ENCODE results near the gene CABP4.

DNA sequence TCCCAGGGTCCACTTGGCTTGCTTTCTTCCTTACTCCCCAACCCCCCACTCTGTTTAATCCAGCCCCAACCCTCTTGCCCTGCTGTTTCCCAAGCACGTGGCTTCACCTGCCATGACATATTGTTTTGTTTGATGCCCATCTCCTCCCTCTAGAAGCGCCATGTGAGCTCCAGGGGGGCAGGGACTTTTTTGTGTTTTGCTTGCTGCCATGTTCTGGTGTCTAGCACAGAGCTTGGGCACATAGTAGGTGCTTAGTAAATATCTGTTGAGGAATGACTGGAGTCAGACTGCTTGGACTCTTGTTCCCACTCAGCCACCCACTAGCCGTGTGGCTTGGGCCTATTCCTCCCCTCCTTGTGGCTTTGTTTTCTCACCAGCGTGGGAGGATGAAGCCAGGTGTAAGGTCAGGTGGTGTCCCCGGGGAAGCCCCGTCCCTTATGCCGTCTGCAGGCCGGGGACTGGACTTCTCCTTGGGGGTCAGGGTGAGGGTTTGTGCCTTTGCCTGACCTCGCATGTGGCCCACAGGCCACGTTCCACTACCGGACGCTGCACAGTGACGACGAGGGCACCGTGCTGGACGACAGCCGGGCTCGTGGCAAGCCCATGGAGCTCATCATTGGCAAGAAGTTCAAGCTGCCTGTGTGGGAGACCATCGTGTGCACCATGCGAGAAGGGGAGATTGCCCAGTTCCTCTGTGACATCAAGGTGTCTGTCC lies 31.5 kb downstream of the CABP4 start:
- TF ChIP-seq, protein P1, sequence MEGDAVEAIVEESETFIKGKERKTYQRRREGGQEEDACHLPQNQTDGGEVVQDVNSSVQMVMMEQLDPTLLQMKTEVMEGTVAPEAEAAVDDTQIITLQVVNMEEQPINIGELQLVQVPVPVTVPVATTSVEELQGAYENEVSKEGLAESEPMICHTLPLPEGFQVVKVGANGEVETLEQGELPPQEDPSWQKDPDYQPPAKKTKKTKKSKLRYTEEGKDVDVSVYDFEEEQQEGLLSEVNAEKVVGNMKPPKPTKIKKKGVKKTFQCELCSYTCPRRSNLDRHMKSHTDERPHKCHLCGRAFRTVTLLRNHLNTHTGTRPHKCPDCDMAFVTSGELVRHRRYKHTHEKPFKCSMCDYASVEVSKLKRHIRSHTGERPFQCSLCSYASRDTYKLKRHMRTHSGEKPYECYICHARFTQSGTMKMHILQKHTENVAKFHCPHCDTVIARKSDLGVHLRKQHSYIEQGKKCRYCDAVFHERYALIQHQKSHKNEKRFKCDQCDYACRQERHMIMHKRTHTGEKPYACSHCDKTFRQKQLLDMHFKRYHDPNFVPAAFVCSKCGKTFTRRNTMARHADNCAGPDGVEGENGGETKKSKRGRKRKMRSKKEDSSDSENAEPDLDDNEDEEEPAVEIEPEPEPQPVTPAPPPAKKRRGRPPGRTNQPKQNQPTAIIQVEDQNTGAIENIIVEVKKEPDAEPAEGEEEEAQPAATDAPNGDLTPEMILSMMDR (IDR thresholded peaks at IDR 0.05), result no peak
- TF ChIP-seq POLR2A (IDR thresholded peaks at IDR 0.05), result no peak

Measured in uterus (tissue), 2 donors.